ENCODE results near the gene RAB21. TPM values are rescaled to one million over a fixed set of nuclear protein-coding genes. Genes with fewer than 3 reads are reported as not detected.

Gene RAB21, protein sequence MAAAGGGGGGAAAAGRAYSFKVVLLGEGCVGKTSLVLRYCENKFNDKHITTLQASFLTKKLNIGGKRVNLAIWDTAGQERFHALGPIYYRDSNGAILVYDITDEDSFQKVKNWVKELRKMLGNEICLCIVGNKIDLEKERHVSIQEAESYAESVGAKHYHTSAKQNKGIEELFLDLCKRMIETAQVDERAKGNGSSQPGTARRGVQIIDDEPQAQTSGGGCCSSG
- 69.4 and 83.7 TPM in 2 replicates for total RNA-seq
- 45.8 TPM for total RNA-seq (2013)
- polyA plus RNA-seq = 7.3 and 19.3 TPM in 2 replicates
- polyA minus RNA-seq = 5.0 and 11.2 TPM in 2 replicates

DNA sequence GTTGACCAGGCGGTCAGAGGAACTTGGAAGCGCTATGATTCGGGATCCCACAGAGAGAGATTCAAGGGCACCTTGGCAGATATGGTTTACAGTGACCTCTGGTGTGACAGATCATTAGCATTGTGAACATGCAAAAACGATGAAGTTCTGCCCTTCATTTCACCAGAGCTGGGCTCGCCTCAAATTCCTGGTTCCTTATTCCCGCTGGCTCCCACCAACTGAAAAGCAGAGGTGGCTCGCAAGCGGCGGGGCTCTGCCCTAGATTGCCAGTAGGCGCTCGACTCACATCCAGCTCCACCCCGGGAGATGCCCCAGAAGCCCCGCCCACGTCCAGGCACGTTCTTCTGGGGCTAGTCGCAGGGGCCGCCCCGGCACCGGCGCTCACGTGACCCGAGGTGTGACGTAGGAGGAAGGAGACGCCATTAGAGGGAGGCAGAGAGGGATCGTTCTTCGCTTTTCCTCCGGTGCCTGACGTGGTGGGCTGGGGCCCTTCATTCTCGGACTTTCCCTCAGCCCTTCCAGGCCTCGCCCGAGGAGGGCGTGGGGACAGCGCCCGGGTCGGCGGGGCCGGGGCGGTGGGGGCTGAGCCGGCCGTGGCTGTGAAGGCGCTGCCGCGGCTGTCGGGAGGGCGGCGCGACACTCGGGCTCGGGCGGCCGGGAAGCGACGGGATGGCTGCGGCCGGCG lies at the start of gene RAB21:
Gene RAB21, plus strand, starts transcription at position 403 of the 685 bp plus-strand sequence. Its CDS starts 267 bp downstream, at position 670.
- peaks cover 10 to 13% of the 10 kb centered on the region in 2 experiments for H3K36me3 ChIP-seq (replicated peaks in 1 of 2; ENCODE audit: control extremely low read depth in 1 of 2, control insufficient read depth in 1 of 2, extremely low read depth in 1 of 2, insufficient read depth in 2 of 2, low read length in 1 of 2)
- ATAC-seq (ENCODE audit: low read depth) = peak; percentile 91
- intact Hi-C loops (cut with micrococcal nuclease) = loop anchor here (1.0 to 2.0 kb wide), 4 partner anchors 28 to 91 kb away; partner anchors contain the start of genes TBC1D15, TMEM19 and ZFC3H1
- H2AFZ ChIP-seq (ENCODE audit: insufficient read depth, low read depth, low read length, poor library complexity, severe bottlenecking) = peak within 1 kb of the TSS; percentile 82
- peaks cover 6% of the 10 kb centered on the region for H3K9me3 Mint-ChIP-seq (ENCODE audit: insufficient read depth)
- peaks cover 13% of the 10 kb centered on the region for H3K27me3 Mint-ChIP-seq
- DNase-seq = peak; percentile 98
- H3K9ac ChIP-seq (ENCODE audit: low read length) = peak within 1 kb of the TSS; percentile 87
- peak within 1 kb of the TSS; percentile 91 to 97 for H3K27ac ChIP-seq (ENCODE audit: low read length in 2 of 2)
- 2% methylated on average over 55 of the region's 56 CpGs for WGBS (ENCODE audit: insufficient coverage)
- peak within 1 kb of the TSS; percentile 76 to 89 (median 86) for H3K4me3 ChIP-seq (ENCODE audit: control extremely low read depth in 1 of 5, extremely low read depth in 1 of 5, insufficient read depth in 1 of 5, low read depth in 2 of 5, low read length in 4 of 5)
- peaks cover 38% of the 10 kb centered on the region for H3K4me1 Mint-ChIP-seq
- no peaks in the 10 kb centered on the region for H3K27me3 ChIP-seq (replicated peaks in 1 of 4; ENCODE audit: control extremely low read depth in 1 of 4, control insufficient read depth in 3 of 4, insufficient read depth in 4 of 4, low read length in 3 of 4)
- H3K4me3 Mint-ChIP-seq = peak within 1 kb of the TSS; percentile 96
- peaks cover 17 to 23% of the 10 kb centered on the region in 2 donors for H3K4me1 ChIP-seq (ENCODE audit: control insufficient read depth in 2 of 2, insufficient read depth in 2 of 2, low read length in 2 of 2)
- no peak for TF ChIP-seq EZH2 (IDR thresholded peaks at IDR 0.05; ENCODE audit: borderline replicate concordance, insufficient read depth, low read depth, low read length, poor library complexity, severe bottlenecking)
- TF ChIP-seq, protein P1, sequence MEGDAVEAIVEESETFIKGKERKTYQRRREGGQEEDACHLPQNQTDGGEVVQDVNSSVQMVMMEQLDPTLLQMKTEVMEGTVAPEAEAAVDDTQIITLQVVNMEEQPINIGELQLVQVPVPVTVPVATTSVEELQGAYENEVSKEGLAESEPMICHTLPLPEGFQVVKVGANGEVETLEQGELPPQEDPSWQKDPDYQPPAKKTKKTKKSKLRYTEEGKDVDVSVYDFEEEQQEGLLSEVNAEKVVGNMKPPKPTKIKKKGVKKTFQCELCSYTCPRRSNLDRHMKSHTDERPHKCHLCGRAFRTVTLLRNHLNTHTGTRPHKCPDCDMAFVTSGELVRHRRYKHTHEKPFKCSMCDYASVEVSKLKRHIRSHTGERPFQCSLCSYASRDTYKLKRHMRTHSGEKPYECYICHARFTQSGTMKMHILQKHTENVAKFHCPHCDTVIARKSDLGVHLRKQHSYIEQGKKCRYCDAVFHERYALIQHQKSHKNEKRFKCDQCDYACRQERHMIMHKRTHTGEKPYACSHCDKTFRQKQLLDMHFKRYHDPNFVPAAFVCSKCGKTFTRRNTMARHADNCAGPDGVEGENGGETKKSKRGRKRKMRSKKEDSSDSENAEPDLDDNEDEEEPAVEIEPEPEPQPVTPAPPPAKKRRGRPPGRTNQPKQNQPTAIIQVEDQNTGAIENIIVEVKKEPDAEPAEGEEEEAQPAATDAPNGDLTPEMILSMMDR (IDR thresholded peaks at IDR 0.05) = peak; percentile 35
- H3K79me2 ChIP-seq (ENCODE audit: control insufficient read depth, insufficient read depth, low read length) = peaks cover 57% of the 10 kb centered on the region
- H3K27ac Mint-ChIP-seq = peak within 1 kb of the TSS; percentile 98
- ChIA-PET CTCF (interaction anchor here (0.7 to 1.5 kb wide), 7 partner anchors 26 to 338 kb away, joined by 3 to 7 read pairs (median 4); partner anchors contain the start of genes TBC1D15 and TMEM19), POLR2A (interaction anchor here (0.6 to 1.2 kb wide), 4 partner anchors 33 to 91 kb away, joined by 6 to 17 read pairs (median 6); partner anchors contain the start of genes TBC1D15, THAP2, TMEM19 and ZFC3H1)
- peaks cover 16% of the 10 kb centered on the region for H4K20me1 ChIP-seq (ENCODE audit: control insufficient read depth, insufficient read depth, low read length, poor library complexity, severe bottlenecking)
- peaks cover 8 to 11% (median 10%) of the 10 kb centered on the region in 3 donors for H3K9me3 ChIP-seq (ENCODE audit: control extremely low read depth in 1 of 3, control insufficient read depth in 2 of 3, insufficient read depth in 1 of 3, low read length in 2 of 3)
- H3K4me2 ChIP-seq (replicated peaks; ENCODE audit: low read depth, low read length, poor library complexity, severe bottlenecking) = peak within 1 kb of the TSS; percentile 87

Measured in B cell (primary cell).